ENCODE results near the gene NSUN4.
"Not testable (repeated sequence)": the region's sequence is repeated elsewhere in the genome, so short reads cannot be mapped to it uniquely, and the experiment has no call there.

NSUN4 gene

DNA sequence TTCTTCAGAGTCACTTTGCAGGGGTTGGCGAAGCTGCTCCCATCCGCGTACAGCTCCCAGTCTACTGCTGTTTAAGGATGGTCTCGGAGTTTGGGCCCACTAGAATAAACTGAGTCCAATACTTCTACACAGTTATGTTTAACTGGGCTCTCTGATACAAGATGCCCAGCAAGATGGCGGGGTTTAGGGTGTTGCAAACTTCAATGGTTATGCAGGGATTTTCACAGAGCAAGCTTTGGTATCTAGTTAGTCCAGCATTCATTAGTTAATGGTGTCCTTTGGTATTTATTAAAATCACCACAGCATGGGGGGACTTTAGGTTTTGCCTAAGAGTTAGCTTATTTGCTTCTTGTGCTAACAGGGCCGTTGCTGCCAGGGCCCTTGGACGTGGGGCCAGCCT, 12.4 kb upstream of the NSUN4 start:
- not testable (repeated sequence) for DNase-seq

GRCh38 chr1:46329807-46330206, 10.8 kb upstream of the NSUN4 start:
- DNase-seq = not testable (repeated sequence)

- DNase-seq = not testable (repeated sequence)
Measured at GRCh38 chr1:46330381-46330780, 10.2 kb upstream of the NSUN4 start.

DNA sequence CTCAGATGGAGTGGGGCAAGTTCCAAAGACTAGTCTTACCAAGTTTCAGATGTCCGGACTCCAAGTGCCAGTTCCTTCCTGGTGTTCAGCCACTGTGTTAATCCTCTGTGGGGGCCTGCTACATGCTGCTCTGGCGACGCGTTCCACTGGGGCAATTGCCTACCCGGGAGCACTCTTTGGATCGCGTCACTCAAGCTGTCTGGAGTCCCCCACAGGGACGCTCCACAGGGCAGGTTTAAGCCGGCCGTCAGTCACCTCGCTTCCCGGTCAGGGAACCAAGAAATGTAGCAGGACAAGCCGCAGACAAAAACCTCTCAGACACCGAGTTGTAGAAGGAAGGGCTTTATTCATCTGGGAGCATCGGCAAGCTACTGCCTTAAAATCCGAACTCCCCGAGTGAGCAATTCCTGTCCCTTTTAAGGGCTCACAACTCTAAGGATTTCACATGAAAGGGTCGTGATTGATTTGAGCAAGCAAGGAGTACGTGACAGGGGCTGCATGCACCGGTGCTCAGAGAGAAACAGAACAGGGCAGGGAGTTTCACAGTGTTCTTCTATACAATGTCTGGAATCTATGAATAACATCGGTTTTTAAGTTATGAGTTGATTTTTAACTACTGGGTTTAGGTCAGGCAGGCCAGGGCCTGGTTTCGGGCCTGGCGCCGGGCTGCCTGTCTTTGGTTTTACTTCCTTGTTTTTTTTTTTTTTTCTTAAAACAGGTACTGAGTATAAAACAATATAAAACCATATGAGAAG, 8.6 kb upstream of the NSUN4 start:
- DNase-seq = not testable (repeated sequence)

DNA sequence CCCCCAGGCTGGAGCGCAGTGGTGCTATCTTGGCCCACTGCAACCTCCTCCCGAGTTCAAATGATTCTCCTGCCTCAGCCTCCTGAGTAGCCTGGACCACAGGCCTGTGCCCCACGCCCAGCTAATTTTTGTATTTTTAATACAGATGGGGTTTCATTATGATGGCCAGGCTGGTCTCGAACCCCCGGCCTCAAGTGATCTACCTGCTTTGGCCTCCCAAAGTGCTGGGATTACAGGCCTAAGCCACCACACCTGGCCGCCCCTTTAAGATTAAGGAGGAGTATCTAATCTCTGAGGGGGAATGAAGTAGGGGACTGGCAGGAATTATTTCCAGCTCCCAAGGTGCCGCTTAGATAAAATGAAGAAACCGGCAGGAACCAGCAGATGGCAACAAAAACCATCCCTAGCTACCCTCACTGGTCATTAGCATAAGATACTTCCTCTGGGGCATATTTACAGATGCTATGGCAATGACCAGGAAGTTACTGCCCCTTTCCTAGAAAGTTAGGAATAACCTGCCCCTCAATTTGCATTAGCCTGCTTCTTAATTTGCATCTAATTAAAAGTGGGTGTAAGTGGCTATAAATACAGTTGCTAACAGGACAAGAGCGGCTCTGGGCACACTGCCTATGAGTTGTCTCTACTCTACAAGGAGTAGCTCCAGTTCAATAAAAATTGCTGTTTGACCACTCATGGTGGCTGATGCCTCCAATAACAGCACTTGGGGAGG, 7.1 kb upstream of the NSUN4 start:
- DNase-seq = no peak

DNA sequence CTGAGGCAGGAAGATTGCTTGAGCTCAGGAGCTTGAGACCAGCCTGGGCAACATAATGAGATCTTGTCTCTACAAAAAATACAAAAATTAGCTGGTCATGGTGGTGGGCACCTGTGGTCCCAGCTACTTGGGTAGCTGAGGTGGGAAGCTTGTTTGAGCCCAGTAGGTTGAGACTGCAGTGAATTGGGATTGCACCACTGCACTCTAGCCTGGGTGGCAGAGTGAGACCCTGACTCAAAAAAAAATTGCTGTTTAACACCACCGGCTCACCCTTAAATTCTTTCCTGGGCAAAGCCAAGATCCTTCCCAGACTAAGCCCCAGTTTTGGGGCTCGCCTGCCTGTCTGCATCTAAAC, 6.6 kb upstream of the NSUN4 start:
- no peak for DNase-seq

DNA sequence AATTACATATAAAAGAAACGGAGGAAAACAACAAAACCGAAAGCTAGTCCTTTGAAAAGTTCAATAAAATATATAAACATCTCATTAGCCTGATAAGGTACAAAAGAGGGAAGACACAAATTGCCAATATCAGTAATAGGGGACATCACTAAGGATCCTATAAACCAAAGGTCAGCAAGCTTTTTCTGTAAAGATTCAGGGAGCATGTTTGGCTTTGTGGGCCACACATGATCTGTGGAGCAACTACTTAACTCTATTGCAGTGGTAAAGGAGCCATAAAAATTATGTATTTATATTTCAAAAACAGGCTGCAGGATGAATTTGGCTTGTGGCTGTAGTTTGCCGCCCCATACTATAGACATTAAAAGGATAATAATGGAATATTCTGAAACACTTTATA, 5.5 kb upstream of the NSUN4 start:
- no peak for DNase-seq

GRCh38 chr1:46337409-46337808, 3.2 kb upstream of the NSUN4 start:
- not testable (repeated sequence) for DNase-seq

- no peak for DNase-seq
Measured at GRCh38 chr1:46341222-46342083, 846 bp downstream of the NSUN4 start.

GRCh38 chr1:46342084-46342656, 1.6 kb downstream of the NSUN4 start:
- DNase-seq = no peak

DNA sequence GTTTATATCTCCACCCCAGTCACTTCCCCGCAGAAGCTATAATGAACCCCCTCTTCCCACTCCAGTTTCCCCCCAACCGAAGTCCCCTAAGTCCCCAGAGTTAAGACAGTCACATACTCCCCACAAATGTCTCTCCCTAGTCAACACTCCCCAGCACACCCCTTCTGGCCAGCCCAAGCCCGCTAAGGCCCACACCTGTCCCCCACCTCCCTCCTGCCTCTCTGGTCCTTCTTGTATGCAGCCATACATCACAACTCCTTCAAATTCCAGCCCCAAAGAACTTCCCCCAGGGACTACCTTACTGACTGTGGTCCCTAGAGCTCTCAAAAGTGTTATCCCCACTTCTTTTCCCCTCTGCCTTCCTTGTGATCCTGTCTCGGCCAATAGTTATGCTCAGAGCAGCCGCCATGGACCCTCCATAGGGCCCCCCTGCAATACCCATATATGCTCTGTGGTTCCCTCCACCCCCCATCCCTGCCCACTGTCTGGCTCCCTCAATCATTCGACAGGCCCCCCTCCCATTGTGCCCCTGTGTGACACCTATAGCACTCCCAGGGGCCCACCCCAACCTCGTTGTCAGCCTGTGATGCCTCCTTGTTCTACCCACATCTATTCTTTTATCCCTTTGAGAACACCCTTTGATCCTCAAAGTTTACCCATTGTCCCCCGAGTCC, 2.2 kb downstream of the NSUN4 start:
- no peak for DNase-seq

DNA sequence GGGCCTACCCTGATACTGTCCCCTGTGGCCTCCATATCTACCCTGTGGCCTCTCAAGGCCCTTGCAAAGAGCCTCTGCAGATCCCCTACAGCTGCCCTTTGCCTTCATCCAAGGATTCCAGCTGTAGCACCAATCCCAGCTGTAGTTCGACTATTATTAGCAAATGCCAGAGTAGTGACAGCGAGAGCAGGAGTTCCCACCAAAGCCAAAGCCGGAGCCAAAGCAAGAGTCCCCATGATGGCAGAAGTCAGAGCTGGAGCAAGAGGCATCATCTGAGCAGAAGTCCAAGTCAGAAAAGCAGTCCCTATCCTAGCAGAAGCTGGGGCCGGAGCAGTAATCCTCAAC, 2.7 kb downstream of the NSUN4 start:
- no peak for DNase-seq

DNA sequence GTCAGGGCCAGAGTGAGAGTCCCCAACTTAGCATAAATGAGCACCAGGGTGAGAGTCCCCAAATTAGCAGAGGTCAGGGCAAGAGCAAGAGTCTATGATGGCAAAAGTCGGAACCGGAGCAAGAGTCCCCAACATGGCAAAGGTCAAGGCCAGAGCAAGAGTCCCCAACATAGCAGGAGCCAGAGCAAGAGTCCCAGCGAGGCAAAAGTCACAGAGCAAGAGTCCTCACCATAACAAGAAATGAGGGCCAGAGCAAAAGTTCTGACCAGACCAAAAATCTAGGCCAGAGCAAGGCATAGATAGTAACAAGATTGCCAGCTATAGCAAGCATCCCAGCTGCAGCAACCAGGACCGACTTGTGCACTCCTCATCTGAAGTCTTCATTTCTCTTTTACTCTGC, 3.1 kb downstream of the NSUN4 start:
- no peak for DNase-seq

GRCh38 chr1:46344481-46344880, 3.9 kb downstream of the NSUN4 start:
- no peak for DNase-seq

- DNase-seq = no peak
Measured at GRCh38 chr1:46345281-46345680, 4.7 kb downstream of the NSUN4 start.

GRCh38 chr1:46352363-46352762, 11.8 kb downstream of the NSUN4 start:
- no peak for DNase-seq

- not testable (repeated sequence) for DNase-seq
Measured at GRCh38 chr1:46355920-46356319, 15.3 kb downstream of the NSUN4 start.

DNA sequence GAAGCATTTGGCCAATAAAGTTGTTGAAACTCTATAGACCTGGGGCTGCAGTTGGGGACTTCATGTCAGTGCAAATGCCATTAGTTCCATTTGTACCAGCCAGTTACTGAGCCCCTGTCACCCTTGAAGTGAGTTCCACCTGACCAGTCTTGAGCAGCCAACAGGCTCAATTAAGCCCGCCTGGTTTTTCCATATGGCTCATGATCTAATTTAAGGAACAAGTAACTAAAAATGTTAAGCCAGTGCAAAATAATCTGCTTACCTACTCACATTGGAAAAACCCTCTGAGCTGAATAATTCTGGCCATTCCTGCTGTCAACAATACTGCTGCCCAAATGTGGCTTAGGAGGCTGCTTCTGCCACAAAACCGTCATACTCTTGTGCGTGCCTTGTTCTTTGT, 21.6 kb downstream of the NSUN4 start:
- no peak for DNase-seq

GRCh38 chr1:46363121-46363520, 22.5 kb downstream of the NSUN4 start:
- DNase-seq = no peak

DNA sequence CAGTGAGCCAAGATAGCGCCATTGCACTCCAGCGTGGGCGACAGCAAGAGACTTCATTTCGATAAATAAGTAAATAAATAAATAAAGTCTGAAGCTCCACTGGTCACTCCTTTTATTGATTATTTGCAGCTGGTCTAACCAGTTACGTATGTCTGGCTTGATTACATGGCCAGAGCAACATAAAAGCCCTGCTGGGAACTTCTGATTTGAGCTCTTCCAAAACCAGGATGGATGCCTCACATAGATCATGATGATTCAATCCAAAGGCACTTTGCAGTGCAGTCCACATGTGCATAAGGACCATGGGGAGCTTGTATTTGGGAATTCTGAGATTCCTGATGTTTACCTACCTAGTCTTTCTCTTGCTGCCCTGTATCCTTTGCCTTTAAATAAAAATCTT, 24.0 kb downstream of the NSUN4 start:
- DNase-seq = no peak

GRCh38 chr1:46365796-46366195, 25.2 kb downstream of the NSUN4 start:
- DNase-seq = not testable (repeated sequence)

DNA sequence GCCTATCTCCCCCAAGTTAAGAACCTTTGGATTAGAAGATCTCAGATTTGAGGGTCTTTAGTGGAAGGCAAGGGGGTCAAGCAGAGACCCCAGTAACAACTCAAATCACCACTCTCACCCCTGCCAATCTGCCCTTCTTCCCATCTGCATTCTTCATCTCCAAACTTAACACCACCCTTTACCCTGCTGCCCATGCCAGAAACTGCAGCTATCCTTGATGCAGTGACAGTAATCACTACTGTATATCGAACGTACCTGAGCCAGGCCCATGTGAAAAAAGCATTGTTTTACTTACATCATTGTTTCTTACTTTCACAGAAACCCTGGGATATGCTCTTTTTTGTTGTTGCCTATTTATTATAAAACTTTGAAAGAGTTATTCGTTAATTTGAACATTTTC, 26.5 kb downstream of the NSUN4 start:
- no peak for DNase-seq

DNA sequence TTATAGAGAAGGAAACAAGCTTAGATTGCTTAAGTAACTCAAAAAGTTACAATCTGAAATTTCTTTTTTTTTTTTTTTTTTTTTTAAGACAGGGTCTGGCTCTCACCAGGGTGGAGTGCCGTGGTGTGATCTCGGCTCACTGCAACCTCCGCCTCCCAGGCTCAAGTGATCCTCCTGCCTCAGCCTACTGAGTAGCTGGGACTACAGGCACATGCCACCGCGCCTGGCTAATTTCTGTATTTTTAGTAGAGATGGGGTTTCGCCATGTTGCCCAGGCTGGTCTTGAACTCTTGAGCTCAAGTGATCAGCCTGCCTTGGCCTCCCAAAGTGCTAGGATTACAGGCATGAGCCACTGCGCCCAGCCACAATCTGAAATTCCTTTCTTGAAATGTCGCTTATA, 27.1 kb downstream of the NSUN4 start:
- DNase-seq = not testable (repeated sequence)
